Measurements from ENCODE around the gene FAM170B. TPM values are rescaled to one million over a fixed set of nuclear protein-coding genes. Genes with fewer than 3 reads are reported as not detected.

FAM170B gene
- total and polyA plus RNA-seq, 2 experiments from 2014 or later: not detected

DNA sequence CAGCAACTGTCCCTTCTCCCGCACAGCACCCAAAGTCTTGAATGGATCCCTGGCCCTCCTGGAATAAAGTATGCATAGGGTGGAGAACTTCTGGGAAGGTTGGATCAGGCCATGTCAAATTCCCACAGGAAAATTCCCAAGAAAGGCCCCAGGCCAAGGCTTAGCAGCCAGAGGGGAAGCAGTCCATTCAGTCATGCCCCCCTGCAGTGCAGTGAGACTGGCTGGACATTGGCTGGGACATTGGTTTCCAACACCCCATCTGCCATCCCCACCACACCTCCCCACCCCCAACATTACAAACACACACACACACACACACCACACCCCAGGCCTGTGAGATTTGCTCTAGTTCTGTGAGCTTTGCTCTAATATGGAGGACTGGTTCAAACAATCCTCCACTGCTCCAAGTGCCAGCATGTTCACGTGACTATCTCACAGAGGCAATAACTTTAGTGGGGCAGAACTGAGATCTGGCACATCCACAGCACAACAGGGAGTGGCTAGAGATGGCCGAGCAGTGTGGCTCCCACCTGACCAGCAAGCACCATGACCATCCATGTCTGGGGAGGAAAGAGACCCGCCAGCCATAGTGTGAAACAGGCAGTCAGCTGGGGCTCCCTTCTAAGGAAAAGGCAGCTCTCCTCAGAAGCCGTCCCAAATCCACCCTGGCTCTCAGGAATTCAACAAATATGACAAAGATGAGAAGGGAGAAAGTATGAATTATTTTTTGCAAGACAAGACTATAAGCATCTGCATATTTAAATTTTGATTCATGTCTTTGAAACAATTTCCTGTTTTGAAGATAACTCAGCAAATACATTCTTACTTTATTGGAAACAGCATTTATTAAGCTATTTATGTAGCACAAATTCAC, 6.7 kb upstream of the FAM170B start:
- Histone ChIP-seq H3K4me3 (no peak overlapping the region), H3K4me2 (no peak overlapping the region), H3K9me2 (ENCODE audit: insufficient read depth) (peaks cover 4% of the 10 kb centered on the region; the same call in 1 of the 2 replicates), H4K20me1 (replicated peaks; ENCODE audit: insufficient read depth) (no peaks in the 10 kb centered on the region), H3K27ac (ENCODE audit: low read depth) (no peak overlapping the region), H3K36me3 (ENCODE audit: insufficient read depth) (no peaks in the 10 kb centered on the region; the same call in 1 of the 2 replicates), H3F3A (replicated peaks; ENCODE audit: low read depth) (no peaks in the 10 kb centered on the region), H3K4me1 (ENCODE audit: insufficient read depth) (peaks cover 11% of the 10 kb centered on the region), H3K27me3 (ENCODE audit: insufficient read depth) (no peaks in the 10 kb centered on the region), H3K79me2 (replicated peaks; ENCODE audit: insufficient read depth) (no peaks in the 10 kb centered on the region), H2AFZ (no peak overlapping the region)
- ATAC-seq: no peak
- Mint-ChIP-seq H3K4me3 (no peak overlapping the region), H3K27me3 (ENCODE audit: insufficient read depth, low read depth, poor library complexity) (peaks cover 2% of the 10 kb centered on the region), H3K9me3 (peaks cover 2% of the 10 kb centered on the region; the same call in 1 of the 3 replicates), H3K4me1 (peaks cover 27% of the 10 kb centered on the region), H3K36me3 (ENCODE audit: low read depth) (peaks cover 2% of the 10 kb centered on the region; the same call in 2 of the 3 replicates), H3K27ac (no peak overlapping the region)
- no peak for TF ChIP-seq NANOG (IDR thresholded peaks at IDR 0.05; ENCODE audit: borderline replicate concordance)
- TF ChIP-seq, protein P1, sequence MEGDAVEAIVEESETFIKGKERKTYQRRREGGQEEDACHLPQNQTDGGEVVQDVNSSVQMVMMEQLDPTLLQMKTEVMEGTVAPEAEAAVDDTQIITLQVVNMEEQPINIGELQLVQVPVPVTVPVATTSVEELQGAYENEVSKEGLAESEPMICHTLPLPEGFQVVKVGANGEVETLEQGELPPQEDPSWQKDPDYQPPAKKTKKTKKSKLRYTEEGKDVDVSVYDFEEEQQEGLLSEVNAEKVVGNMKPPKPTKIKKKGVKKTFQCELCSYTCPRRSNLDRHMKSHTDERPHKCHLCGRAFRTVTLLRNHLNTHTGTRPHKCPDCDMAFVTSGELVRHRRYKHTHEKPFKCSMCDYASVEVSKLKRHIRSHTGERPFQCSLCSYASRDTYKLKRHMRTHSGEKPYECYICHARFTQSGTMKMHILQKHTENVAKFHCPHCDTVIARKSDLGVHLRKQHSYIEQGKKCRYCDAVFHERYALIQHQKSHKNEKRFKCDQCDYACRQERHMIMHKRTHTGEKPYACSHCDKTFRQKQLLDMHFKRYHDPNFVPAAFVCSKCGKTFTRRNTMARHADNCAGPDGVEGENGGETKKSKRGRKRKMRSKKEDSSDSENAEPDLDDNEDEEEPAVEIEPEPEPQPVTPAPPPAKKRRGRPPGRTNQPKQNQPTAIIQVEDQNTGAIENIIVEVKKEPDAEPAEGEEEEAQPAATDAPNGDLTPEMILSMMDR (conservative IDR thresholded peaks at IDR 0.05; ENCODE audit: low read depth in 2 of 2): no peak
- no peak for TF ChIP-seq JUNB (IDR thresholded peaks at IDR 0.05; ENCODE audit: unreplicated experiment)
- no peak for TF ChIP-seq CREB1 (CRISPR knock-in tag; IDR thresholded peaks at IDR 0.05; ENCODE audit: low read depth)
- no peak for TF ChIP-seq EZH2 (IDR thresholded peaks at IDR 0.05; ENCODE audit: low read depth, unreplicated experiment)
- no peak for TF ChIP-seq ZNF114 (CRISPR knock-in tag; IDR thresholded peaks at IDR 0.05)
- TF ChIP-seq EZH2phosphoT487 (IDR thresholded peaks at IDR 0.05; ENCODE audit: unreplicated experiment): no peak
- TF ChIP-seq, protein P2, sequence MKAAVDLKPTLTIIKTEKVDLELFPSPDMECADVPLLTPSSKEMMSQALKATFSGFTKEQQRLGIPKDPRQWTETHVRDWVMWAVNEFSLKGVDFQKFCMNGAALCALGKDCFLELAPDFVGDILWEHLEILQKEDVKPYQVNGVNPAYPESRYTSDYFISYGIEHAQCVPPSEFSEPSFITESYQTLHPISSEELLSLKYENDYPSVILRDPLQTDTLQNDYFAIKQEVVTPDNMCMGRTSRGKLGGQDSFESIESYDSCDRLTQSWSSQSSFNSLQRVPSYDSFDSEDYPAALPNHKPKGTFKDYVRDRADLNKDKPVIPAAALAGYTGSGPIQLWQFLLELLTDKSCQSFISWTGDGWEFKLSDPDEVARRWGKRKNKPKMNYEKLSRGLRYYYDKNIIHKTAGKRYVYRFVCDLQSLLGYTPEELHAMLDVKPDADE (IDR thresholded peaks at IDR 0.05): no peak
- TF ChIP-seq ZNF331 (CRISPR knock-in tag; IDR thresholded peaks at IDR 0.05; ENCODE audit: low read depth): no peak
- TF ChIP-seq POLR2AphosphoS5 (IDR thresholded peaks at IDR 0.05; ENCODE audit: low read depth): no peak
- TF ChIP-seq, protein P3, sequence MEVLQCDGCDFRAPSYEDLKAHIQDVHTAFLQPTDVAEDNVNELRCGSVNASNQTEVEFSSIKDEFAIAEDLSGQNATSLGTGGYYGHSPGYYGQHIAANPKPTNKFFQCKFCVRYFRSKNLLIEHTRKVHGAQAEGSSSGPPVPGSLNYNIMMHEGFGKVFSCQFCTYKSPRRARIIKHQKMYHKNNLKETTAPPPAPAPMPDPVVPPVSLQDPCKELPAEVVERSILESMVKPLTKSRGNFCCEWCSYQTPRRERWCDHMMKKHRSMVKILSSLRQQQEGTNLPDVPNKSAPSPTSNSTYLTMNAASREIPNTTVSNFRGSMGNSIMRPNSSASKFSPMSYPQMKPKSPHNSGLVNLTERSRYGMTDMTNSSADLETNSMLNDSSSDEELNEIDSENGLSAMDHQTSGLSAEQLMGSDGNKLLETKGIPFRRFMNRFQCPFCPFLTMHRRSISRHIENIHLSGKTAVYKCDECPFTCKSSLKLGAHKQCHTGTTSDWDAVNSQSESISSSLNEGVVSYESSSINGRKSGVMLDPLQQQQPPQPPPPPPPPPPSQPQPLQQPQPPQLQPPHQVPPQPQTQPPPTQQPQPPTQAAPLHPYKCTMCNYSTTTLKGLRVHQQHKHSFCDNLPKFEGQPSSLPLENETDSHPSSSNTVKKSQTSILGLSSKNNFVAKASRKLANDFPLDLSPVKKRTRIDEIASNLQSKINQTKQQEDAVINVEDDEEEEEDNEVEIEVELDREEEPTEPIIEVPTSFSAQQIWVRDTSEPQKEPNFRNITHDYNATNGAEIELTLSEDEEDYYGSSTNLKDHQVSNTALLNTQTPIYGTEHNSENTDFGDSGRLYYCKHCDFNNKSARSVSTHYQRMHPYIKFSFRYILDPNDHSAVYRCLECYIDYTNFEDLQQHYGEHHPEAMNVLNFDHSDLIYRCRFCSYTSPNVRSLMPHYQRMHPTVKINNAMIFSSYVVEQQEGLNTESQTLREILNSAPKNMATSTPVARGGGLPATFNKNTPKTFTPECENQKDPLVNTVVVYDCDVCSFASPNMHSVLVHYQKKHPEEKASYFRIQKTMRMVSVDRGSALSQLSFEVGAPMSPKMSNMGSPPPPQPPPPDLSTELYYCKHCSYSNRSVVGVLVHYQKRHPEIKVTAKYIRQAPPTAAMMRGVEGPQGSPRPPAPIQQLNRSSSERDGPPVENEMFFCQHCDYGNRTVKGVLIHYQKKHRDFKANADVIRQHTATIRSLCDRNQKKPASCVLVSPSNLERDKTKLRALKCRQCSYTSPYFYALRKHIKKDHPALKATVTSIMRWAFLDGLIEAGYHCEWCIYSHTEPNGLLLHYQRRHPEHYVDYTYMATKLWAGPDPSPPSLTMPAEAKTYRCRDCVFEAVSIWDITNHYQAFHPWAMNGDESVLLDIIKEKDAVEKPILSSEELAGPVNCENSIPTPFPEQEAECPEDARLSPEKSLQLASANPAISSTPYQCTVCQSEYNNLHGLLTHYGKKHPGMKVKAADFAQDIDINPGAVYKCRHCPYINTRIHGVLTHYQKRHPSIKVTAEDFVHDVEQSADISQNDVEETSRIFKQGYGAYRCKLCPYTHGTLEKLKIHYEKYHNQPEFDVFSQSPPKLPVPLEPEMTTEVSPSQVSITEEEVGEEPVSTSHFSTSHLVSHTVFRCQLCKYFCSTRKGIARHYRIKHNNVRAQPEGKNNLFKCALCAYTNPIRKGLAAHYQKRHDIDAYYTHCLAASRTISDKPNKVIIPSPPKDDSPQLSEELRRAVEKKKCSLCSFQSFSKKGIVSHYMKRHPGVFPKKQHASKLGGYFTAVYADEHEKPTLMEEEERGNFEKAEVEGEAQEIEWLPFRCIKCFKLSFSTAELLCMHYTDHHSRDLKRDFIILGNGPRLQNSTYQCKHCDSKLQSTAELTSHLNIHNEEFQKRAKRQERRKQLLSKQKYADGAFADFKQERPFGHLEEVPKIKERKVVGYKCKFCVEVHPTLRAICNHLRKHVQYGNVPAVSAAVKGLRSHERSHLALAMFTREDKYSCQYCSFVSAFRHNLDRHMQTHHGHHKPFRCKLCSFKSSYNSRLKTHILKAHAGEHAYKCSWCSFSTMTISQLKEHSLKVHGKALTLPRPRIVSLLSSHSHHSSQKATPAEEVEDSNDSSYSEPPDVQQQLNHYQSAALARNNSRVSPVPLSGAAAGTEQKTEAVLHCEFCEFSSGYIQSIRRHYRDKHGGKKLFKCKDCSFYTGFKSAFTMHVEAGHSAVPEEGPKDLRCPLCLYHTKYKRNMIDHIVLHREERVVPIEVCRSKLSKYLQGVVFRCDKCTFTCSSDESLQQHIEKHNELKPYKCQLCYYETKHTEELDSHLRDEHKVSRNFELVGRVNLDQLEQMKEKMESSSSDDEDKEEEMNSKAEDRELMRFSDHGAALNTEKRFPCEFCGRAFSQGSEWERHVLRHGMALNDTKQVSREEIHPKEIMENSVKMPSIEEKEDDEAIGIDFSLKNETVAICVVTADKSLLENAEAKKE (CRISPR knock-in tag; IDR thresholded peaks at IDR 0.05): no peak
- no peak for TF ChIP-seq STAT1 (IDR thresholded peaks at IDR 0.05; ENCODE audit: unreplicated experiment)
- TF ChIP-seq, protein P4, sequence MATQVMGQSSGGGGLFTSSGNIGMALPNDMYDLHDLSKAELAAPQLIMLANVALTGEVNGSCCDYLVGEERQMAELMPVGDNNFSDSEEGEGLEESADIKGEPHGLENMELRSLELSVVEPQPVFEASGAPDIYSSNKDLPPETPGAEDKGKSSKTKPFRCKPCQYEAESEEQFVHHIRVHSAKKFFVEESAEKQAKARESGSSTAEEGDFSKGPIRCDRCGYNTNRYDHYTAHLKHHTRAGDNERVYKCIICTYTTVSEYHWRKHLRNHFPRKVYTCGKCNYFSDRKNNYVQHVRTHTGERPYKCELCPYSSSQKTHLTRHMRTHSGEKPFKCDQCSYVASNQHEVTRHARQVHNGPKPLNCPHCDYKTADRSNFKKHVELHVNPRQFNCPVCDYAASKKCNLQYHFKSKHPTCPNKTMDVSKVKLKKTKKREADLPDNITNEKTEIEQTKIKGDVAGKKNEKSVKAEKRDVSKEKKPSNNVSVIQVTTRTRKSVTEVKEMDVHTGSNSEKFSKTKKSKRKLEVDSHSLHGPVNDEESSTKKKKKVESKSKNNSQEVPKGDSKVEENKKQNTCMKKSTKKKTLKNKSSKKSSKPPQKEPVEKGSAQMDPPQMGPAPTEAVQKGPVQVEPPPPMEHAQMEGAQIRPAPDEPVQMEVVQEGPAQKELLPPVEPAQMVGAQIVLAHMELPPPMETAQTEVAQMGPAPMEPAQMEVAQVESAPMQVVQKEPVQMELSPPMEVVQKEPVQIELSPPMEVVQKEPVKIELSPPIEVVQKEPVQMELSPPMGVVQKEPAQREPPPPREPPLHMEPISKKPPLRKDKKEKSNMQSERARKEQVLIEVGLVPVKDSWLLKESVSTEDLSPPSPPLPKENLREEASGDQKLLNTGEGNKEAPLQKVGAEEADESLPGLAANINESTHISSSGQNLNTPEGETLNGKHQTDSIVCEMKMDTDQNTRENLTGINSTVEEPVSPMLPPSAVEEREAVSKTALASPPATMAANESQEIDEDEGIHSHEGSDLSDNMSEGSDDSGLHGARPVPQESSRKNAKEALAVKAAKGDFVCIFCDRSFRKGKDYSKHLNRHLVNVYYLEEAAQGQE (IDR thresholded peaks at IDR 0.05; ENCODE audit: unreplicated experiment): no peak
- DNase-seq (ENCODE audit: low spot score): no peak
